ENCODE measurements around the gene GOSR2. TPM values are rescaled to one million over a fixed set of nuclear protein-coding genes. Genes with fewer than 3 reads are reported as not detected.

Gene GOSR2
- total and polyA plus RNA-seq, 2 experiments from 2014 or later, result 47.7 to 62.8 TPM

DNA sequence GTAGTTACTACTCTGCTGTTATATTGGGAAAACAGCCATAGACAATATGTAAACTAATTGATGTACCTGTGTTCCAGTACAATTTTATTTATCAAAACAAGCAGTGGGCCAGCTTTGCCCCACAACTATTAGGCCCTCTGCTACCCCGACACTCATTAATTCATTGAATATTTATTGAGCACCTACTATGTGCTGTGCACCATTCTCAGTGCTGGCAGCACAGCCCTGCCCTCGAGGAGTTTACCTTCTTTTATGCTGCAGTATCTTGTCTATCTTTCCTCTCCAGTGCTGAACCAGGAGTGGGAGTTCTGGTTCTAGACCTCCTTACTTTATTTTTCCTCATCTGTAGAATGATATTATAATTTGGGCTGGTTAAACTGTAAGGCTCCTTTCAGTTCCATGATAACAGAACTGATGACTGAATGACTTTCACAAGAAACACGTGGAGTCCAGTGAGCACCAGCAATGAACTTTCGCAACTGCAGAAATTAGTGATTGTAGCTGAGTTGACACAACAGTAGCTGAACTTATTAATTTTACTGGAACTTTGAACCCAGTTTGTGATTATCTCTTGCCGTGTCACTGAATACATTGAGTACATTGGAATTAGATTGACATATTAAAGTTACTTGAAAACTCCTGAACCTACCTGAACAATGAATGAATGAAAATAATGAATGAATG is 2.4 kb downstream of the GOSR2 start:
- peaks cover 72% of the 10 kb centered on the region for H3K79me2 ChIP-seq
- no peak overlapping the region for H3K4me3 ChIP-seq
- no peak for DNase-seq (ENCODE audit: low spot score)
- no peak overlapping the region for H2AFZ ChIP-seq
- H3K27me3 ChIP-seq, result no peaks in the 10 kb centered on the region
- WGBS (ENCODE audit: low lambda C conversion rate, missing lambda C conversion rate), result 77% methylated on average over 5 of the region's 5 CpGs
- H3K9me2 ChIP-seq (replicated peaks; ENCODE audit: insufficient read depth), result no peaks in the 10 kb centered on the region
- no peaks in the 10 kb centered on the region for H3K36me3 ChIP-seq (replicated peaks; ENCODE audit: insufficient read depth, low read depth)
- H4K20me1 ChIP-seq (ENCODE audit: insufficient read depth, poor library complexity, severe bottlenecking), result peaks cover 45% of the 10 kb centered on the region
- no peak for TF ChIP-seq EZH2phosphoT487 (IDR thresholded peaks at IDR 0.05; ENCODE audit: low read depth, severe bottlenecking, unreplicated experiment)
- no peak for TF ChIP-seq EZH2 (IDR thresholded peaks at IDR 0.05; ENCODE audit: borderline replicate concordance)
- TF ChIP-seq, protein P1, sequence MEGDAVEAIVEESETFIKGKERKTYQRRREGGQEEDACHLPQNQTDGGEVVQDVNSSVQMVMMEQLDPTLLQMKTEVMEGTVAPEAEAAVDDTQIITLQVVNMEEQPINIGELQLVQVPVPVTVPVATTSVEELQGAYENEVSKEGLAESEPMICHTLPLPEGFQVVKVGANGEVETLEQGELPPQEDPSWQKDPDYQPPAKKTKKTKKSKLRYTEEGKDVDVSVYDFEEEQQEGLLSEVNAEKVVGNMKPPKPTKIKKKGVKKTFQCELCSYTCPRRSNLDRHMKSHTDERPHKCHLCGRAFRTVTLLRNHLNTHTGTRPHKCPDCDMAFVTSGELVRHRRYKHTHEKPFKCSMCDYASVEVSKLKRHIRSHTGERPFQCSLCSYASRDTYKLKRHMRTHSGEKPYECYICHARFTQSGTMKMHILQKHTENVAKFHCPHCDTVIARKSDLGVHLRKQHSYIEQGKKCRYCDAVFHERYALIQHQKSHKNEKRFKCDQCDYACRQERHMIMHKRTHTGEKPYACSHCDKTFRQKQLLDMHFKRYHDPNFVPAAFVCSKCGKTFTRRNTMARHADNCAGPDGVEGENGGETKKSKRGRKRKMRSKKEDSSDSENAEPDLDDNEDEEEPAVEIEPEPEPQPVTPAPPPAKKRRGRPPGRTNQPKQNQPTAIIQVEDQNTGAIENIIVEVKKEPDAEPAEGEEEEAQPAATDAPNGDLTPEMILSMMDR (IDR thresholded peaks at IDR 0.05; ENCODE audit: poor library complexity), result no peak
- no peaks in the 10 kb centered on the region for H3K9me3 ChIP-seq (ENCODE audit: low read depth)
- H3K27ac ChIP-seq, result peak overlapping the region; percentile 32
- peak overlapping the region; percentile 72 for H3K4me2 ChIP-seq
- H3K4me1 ChIP-seq (ENCODE audit: insufficient read depth), result peaks cover 21% of the 10 kb centered on the region

GRCh38 chr17:46928467-46929261 is 5.7 kb downstream of the GOSR2 start:
- Histone ChIP-seq H3K27ac (peak overlapping the region; percentile 82), H3K27me3 (no peaks in the 10 kb centered on the region), H3K79me2 (peaks cover 75% of the 10 kb centered on the region), H3K9me3 (ENCODE audit: low read depth) (no peaks in the 10 kb centered on the region), H3K4me3 (no peak overlapping the region), H3K4me1 (ENCODE audit: insufficient read depth) (peaks cover 21% of the 10 kb centered on the region), H3K9me2 (replicated peaks; ENCODE audit: insufficient read depth) (no peaks in the 10 kb centered on the region), H2AFZ (no peak overlapping the region), H3K36me3 (replicated peaks; ENCODE audit: insufficient read depth, low read depth) (no peaks in the 10 kb centered on the region), H4K20me1 (ENCODE audit: insufficient read depth, poor library complexity, severe bottlenecking) (peaks cover 45% of the 10 kb centered on the region), H3K4me2 (peak overlapping the region; percentile 49)
- DNase-seq (ENCODE audit: low spot score), result no peak
- WGBS (ENCODE audit: low lambda C conversion rate, missing lambda C conversion rate), result 74% methylated on average over 10 of the region's 10 CpGs
- TF ChIP-seq EZH2phosphoT487 (IDR thresholded peaks at IDR 0.05; ENCODE audit: low read depth, severe bottlenecking, unreplicated experiment) (no peak), EZH2 (IDR thresholded peaks at IDR 0.05; ENCODE audit: borderline replicate concordance) (no peak)
- TF ChIP-seq, protein P1 (IDR thresholded peaks at IDR 0.05; ENCODE audit: poor library complexity), result no peak

- no peak overlapping the region for H2AFZ ChIP-seq
- peaks cover 67% of the 10 kb centered on the region for H3K79me2 ChIP-seq
- peak; percentile 46 for DNase-seq (ENCODE audit: low spot score)
- H3K27me3 ChIP-seq, result no peaks in the 10 kb centered on the region
- peaks cover 14% of the 10 kb centered on the region for H3K4me1 ChIP-seq (ENCODE audit: insufficient read depth)
- no peaks in the 10 kb centered on the region for H3K9me2 ChIP-seq (replicated peaks; ENCODE audit: insufficient read depth)
- no peaks in the 10 kb centered on the region for H3K36me3 ChIP-seq (replicated peaks; ENCODE audit: insufficient read depth, low read depth)
- no peak overlapping the region for H3K4me3 ChIP-seq
- TF ChIP-seq, protein P1 (IDR thresholded peaks at IDR 0.05; ENCODE audit: poor library complexity), result no peak
- TF ChIP-seq EZH2phosphoT487 (IDR thresholded peaks at IDR 0.05; ENCODE audit: low read depth, severe bottlenecking, unreplicated experiment) (no peak), EZH2 (IDR thresholded peaks at IDR 0.05; ENCODE audit: borderline replicate concordance) (no peak)
- WGBS (ENCODE audit: low lambda C conversion rate, missing lambda C conversion rate), result 50% methylated on average over 6 of the region's 6 CpGs
- no peaks in the 10 kb centered on the region for H3K9me3 ChIP-seq (ENCODE audit: low read depth)
- H3K27ac ChIP-seq, result peak overlapping the region; percentile 82
- peak overlapping the region; percentile 49 for H3K4me2 ChIP-seq
- peaks cover 45% of the 10 kb centered on the region for H4K20me1 ChIP-seq (ENCODE audit: insufficient read depth, poor library complexity, severe bottlenecking)
Measured at GRCh38 chr17:46929413-46929812, 6.5 kb downstream of the GOSR2 start.

Data from hepatocyte (in vitro differentiated cells).